ENCODE measurements around the gene KIF16B. TPM values are rescaled to one million over a fixed set of nuclear protein-coding genes. Genes with fewer than 3 reads are reported as not detected.
A peak's percentile ranks its signal among the peaks of the same experiment; 100 is the strongest.

KIF16B gene
- total and polyA plus RNA-seq, 2 of the 13 experiments (the other 11 are each of a cell fraction or from before 2014, with no cell fraction given): 6.9 to 18.0 TPM

- no peaks in the 10 kb centered on the region for H4K20me1 ChIP-seq (ENCODE audit: insufficient read depth, low read length)
- no peak overlapping the region for H3K4me3 ChIP-seq (replicated peaks in 1 of 3; ENCODE audit: insufficient read depth in 1 of 3, low read depth in 2 of 3, low read length in 3 of 3)
- peak; percentile 30; the same call in 2 of the 3 replicates for ATAC-seq
- WGBS (ENCODE audit: low lambda C conversion rate): 26% methylated on average over 7 of the region's 7 CpGs
- H3K9ac ChIP-seq (ENCODE audit: insufficient read depth, low read depth, low read length): no peak overlapping the region
- H3K79me2 ChIP-seq (ENCODE audit: insufficient read depth, low read length): no peaks in the 10 kb centered on the region
- H3K4me1 ChIP-seq (ENCODE audit: insufficient read depth, low read length): no peaks in the 10 kb centered on the region
- POLR2A ChIA-PET: no interaction called here
- intact Hi-C loops (cut with micrococcal nuclease; ENCODE audit: unreplicated experiment) (no loop called here), in situ Hi-C loops (cut with HindIII; ENCODE audit: extremely low pct_ligation_motif_present, low pct_unique_long_range_greater_than_20kb) (loop anchor here (10.0 kb wide), 1 partner anchor 107 kb away; no protein-coding TSS in a partner anchor)
- no peaks in the 10 kb centered on the region for H3K9me3 ChIP-seq (ENCODE audit: low read length)
- no peaks in the 10 kb centered on the region for H3K36me3 ChIP-seq (replicated peaks in 1 of 2; ENCODE audit: control insufficient read depth in 1 of 2, insufficient read depth in 2 of 2, low read length in 2 of 2)
- H2AFZ ChIP-seq (ENCODE audit: low read length): no peak overlapping the region
- no peak for DNase-seq (ENCODE audit: low spot score)
- H3K27ac ChIP-seq (ENCODE audit: extremely low read length, insufficient read depth, low read length): no peak overlapping the region
- no peaks in the 10 kb centered on the region; a peak in 2 of 5 replicates for H3K27me3 ChIP-seq (ENCODE audit: control insufficient read depth in 1 of 2, insufficient read depth in 2 of 2, low read length in 2 of 2)
- no peak for FAIRE-seq
- CTCF ChIA-PET (ENCODE audit: low intra/inter-chr PET ratio, low total read pairs): no interaction called here
- no TSS peak for BruUV-seq (replicated peaks)
- H3K4me2 ChIP-seq (ENCODE audit: low read depth, low read length): no peak overlapping the region
- TF ChIP-seq ARHGAP35 (CRISPR knock-in tag; IDR thresholded peaks at IDR 0.05; ENCODE audit: borderline replicate concordance) (no peak), ATF5 (CRISPR knock-in tag; IDR thresholded peaks at IDR 0.05; ENCODE audit: low read depth) (no peak), STAG1 (CRISPR knock-in tag; IDR thresholded peaks at IDR 0.05) (peak; percentile 38; the same call in 1 of the 2 replicates), CTCF (CRISPR knock-in tag; IDR thresholded peaks at IDR 0.05) (peak; percentile 35), ZBTB26 (CRISPR knock-in tag; IDR thresholded peaks at IDR 0.05; ENCODE audit: borderline replicate concordance) (no peak), HCFC1 (IDR thresholded peaks at IDR 0.05; ENCODE audit: low read depth, low read length) (no peak), ZNF142 (CRISPR knock-in tag; IDR thresholded peaks at IDR 0.05) (no peak), TMF1 (CRISPR knock-in tag; IDR thresholded peaks at IDR 0.05; ENCODE audit: low read depth) (no peak), CHD4 (IDR thresholded peaks at IDR 0.05; ENCODE audit: borderline replicate concordance, low read length) (no peak), MXD1 (CRISPR knock-in tag; IDR thresholded peaks at IDR 0.05) (no peak), ZNF616 (CRISPR knock-in tag; IDR thresholded peaks at IDR 0.05; ENCODE audit: low read depth) (no peak), ZNF17 (CRISPR knock-in tag; IDR thresholded peaks at IDR 0.05) (no peak), ZNF256 (CRISPR knock-in tag; conservative IDR thresholded peaks at IDR 0.05) (no peak)
Observed at GRCh38 chr20:16621435-16622141, 48.3 kb upstream of the KIF16B start.
